HEK293T (cell line): ENCODE measurements around the gene FAAP20.

Source experiments
- CTCF ChIA-PET: fragments of 350-600 bp; formaldehyde crosslinking; extraction: SDS; loops from one replicate; lab custom pipeline; 2021; ENCODE audit warnings: antibody characterized with exemption, inconsistent platforms; lab: Yijun Ruan, JAX
- POLR2A ChIA-PET: fragments of 350-600 bp; formaldehyde crosslinking; extraction: SDS; loops from one replicate; lab custom pipeline; 2020; ENCODE audit warnings: antibody characterized with exemption, inconsistent platforms; lab: Yijun Ruan, JAX
- DNase-seq: peaks from one replicate; pipeline ENCODE4 v3.0.0; 2012; ENCODE audit warnings: mixed read lengths; ENCODE audit errors: extremely low spot score
- ARNT ChIP-seq: fragments of 450-650 bp; IDR thresholded peaks from 2 replicates; pipeline ENCODE4 v1.6.1; 2017; ENCODE audit warnings: mild to moderate bottlenecking
- BHLHE40 ChIP-seq: fragments of 450-650 bp; IDR thresholded peaks from 2 replicates; pipeline ENCODE4 v1.6.1; 2016; ENCODE audit warnings: mild to moderate bottlenecking, moderate library complexity, borderline replicate concordance
- CTBP1 ChIP-seq: fragments of 450-650 bp; IDR thresholded peaks from 2 replicates; pipeline ENCODE4 v1.6.1; 2016; ENCODE audit warnings: borderline replicate concordance
- ELF4 ChIP-seq: fragments of 450-650 bp; IDR thresholded peaks from 2 replicates; pipeline ENCODE4 v1.6.1; 2017; ENCODE audit warnings: antibody characterized with exemption
- FOXA1 ChIP-seq: fragments of 450-650 bp; IDR thresholded peaks from 2 replicates; pipeline ENCODE4 v1.6.1; 2016; ENCODE audit warnings: mild to moderate bottlenecking
- FOXK2 ChIP-seq: fragments of 450-650 bp; IDR thresholded peaks from 2 replicates; pipeline ENCODE4 v1.6.1; 2016; ENCODE audit warnings: mild to moderate bottlenecking
- FOXM1 ChIP-seq: fragments of 450-650 bp; IDR thresholded peaks from 2 replicates; pipeline ENCODE4 v1.6.1; 2017; ENCODE audit warnings: mild to moderate bottlenecking, borderline replicate concordance
- HDGF ChIP-seq: fragments of 450-650 bp; IDR thresholded peaks from 2 replicates; pipeline ENCODE4 v1.6.1; 2017; ENCODE audit warnings: antibody characterized with exemption, borderline replicate concordance
- L3MBTL2 ChIP-seq: fragments of 450-650 bp; conservative IDR thresholded peaks from 2 replicates; pipeline ENCODE4 v1.6.1; 2016; ENCODE audit warnings: mild to moderate bottlenecking
- LEF1 ChIP-seq: fragments of 450-650 bp; IDR thresholded peaks from 2 replicates; pipeline ENCODE4 v1.6.1; 2017; ENCODE audit warnings: mild to moderate bottlenecking, borderline replicate concordance
- NFRKB ChIP-seq: fragments of 450-650 bp; IDR thresholded peaks from 2 replicates; pipeline ENCODE4 v1.6.1; 2016; ENCODE audit warnings: mild to moderate bottlenecking, moderate library complexity
- SP1 ChIP-seq: fragments of 450-650 bp; IDR thresholded peaks from 2 replicates; pipeline ENCODE4 v1.6.1; 2017
- SUZ12 ChIP-seq: fragments of 450-650 bp; IDR thresholded peaks from 2 replicates; pipeline ENCODE4 v1.6.1; 2016; ENCODE audit warnings: mild to moderate bottlenecking
- TARDBP ChIP-seq: fragments of 450-650 bp; IDR thresholded peaks from 2 replicates; pipeline ENCODE4 v1.6.1; 2016
- ZNF384 ChIP-seq: fragments of 450-650 bp; IDR thresholded peaks from 2 replicates; pipeline ENCODE4 v1.6.1; 2016
- TF ChIP-seq, protein P1 (sequence below): fragments of 450-650 bp; IDR thresholded peaks from 2 replicates; pipeline ENCODE4 v1.6.1; 2016

FAAP20 gene

DNA sequence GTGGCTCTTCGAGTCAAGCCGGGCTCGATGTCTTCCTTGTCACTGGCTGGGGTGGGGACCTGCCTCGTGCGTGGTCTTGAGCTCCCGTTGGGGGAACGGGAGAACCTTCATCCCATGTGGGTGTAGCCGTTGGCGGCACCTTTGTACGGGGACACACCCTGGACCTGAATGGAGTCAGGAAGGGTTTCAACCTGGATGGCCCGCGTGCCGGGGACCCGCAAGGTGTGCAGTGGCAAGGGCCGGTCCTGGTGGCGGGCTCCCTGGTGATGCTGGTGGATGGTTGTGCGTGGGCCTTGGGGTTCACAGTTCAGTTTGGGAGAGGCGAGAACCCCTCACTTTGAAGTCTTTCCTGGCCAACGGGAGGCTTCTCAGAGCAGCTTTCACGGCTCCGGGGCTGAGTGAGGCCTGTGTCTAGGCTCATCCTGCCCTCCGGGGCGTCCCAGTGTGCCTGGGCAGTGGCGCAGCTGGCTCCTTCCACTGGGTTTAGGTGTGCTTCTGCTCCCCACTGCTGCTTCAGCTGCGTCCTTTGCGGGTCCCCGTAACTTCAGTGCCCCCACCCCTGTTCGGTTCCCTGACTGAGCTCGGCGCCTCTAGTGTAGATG, 44.9 kb upstream of the FAAP20 start:
- TF ChIP-seq HDGF: no peak
- no peak for TF ChIP-seq L3MBTL2
- TF ChIP-seq BHLHE40: no peak
- no peak for TF ChIP-seq ZNF384
- no peak for TF ChIP-seq FOXM1
- TF ChIP-seq CTBP1: no peak
- TF ChIP-seq SUZ12: no peak
- no peak for TF ChIP-seq ARNT
- TF ChIP-seq SP1: no peak
- no peak for TF ChIP-seq FOXK2
- TF ChIP-seq LEF1: no peak
- TF ChIP-seq TARDBP: no peak
- TF ChIP-seq ELF4: no peak
- no peak for TF ChIP-seq FOXA1
- TF ChIP-seq NFRKB: no peak
- TF ChIP-seq, protein P1, sequence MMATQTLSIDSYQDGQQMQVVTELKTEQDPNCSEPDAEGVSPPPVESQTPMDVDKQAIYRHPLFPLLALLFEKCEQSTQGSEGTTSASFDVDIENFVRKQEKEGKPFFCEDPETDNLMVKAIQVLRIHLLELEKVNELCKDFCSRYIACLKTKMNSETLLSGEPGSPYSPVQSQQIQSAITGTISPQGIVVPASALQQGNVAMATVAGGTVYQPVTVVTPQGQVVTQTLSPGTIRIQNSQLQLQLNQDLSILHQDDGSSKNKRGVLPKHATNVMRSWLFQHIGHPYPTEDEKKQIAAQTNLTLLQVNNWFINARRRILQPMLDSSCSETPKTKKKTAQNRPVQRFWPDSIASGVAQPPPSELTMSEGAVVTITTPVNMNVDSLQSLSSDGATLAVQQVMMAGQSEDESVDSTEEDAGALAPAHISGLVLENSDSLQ: no peak
- no peak for DNase-seq
- ChIA-PET POLR2A (interaction anchor here (1.4 kb wide), 1 partner anchor 12 kb away, joined by 6 read pairs; no protein-coding TSS in a partner anchor), CTCF (no interaction called here)

DNA sequence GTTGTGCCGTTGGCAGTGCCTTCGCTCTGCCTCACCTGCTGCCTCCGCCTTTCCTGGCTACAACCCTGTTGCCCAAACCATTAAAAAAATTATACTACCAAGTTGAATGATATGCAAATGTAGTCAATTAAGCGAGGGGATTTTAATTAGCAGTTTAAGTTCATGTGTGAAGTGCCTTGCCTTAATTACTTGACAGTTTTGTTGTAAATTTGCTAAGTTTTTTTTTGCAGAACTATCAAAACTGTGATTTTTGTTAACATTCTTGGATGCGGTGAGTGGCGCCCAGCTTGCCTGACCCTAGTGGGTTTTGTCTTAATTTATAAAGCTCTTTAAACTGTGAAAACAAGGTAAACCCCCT, 44.4 kb upstream of the FAAP20 start:
- DNase-seq: no peak
- ChIA-PET CTCF (no interaction called here), POLR2A (interaction anchor here (1.2 to 1.4 kb wide), 2 partner anchors 11 to 44 kb away, joined by 3 to 6 read pairs; partner anchors contain the start of gene FAAP20)
- TF ChIP-seq SUZ12 (no peak), ARNT (no peak), TARDBP (no peak), HDGF (no peak), FOXM1 (no peak), FOXK2 (no peak), CTBP1 (no peak), LEF1 (no peak), ELF4 (no peak), L3MBTL2 (no peak), SP1 (no peak), NFRKB (no peak), ZNF384 (no peak), FOXA1 (no peak)
- TF ChIP-seq, protein P1: no peak

DNA sequence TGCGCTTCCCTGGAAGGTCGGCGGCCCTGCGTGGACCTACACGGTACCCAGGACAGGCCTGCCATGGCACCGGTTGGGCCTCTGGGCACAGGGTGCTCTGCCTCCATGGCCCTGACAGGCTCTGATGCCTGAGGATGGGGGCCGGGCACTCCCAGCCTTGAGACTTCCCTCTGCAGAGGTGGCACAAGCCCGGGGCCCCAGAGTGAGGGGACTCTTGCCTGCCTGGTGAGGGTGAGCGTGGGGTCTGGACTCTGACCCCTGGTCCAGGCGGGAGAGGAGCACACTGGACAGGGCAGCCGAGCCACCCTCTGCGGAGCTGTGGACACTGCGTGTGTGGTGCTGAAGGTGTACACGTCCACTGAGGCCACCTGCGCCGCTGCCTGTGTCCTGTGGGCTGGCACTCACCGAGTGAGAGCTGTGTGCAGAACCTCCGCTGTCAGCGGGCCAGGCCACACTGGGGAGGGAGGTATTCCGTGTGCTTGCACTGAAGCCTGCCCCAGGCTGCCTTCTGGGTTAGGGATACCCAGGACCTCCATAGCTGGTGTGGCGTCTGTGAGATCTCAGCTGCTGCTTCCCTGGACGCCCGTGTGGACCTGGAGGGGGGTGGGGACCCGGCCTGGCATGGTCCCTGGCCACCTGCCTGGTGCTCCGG, 43.9 kb upstream of the FAAP20 start:
- no peak for DNase-seq
- CTCF ChIA-PET: interaction anchor here (0.8 kb wide), 1 partner anchor 11 kb away, joined by 3 read pairs; no protein-coding TSS in a partner anchor
- POLR2A ChIA-PET: interaction anchor here (1.2 to 1.4 kb wide), 2 partner anchors 11 to 43 kb away, joined by 3 to 6 read pairs; partner anchors contain the start of gene FAAP20
- TF ChIP-seq ARNT: no peak
- TF ChIP-seq SUZ12: no peak
- TF ChIP-seq BHLHE40: no peak
- no peak for TF ChIP-seq HDGF
- no peak for TF ChIP-seq LEF1
- TF ChIP-seq SP1: no peak
- no peak for TF ChIP-seq NFRKB
- no peak for TF ChIP-seq TARDBP
- TF ChIP-seq, protein P1: no peak
- no peak for TF ChIP-seq CTBP1
- TF ChIP-seq FOXM1: no peak
- TF ChIP-seq L3MBTL2: no peak
- TF ChIP-seq FOXA1: no peak

DNA sequence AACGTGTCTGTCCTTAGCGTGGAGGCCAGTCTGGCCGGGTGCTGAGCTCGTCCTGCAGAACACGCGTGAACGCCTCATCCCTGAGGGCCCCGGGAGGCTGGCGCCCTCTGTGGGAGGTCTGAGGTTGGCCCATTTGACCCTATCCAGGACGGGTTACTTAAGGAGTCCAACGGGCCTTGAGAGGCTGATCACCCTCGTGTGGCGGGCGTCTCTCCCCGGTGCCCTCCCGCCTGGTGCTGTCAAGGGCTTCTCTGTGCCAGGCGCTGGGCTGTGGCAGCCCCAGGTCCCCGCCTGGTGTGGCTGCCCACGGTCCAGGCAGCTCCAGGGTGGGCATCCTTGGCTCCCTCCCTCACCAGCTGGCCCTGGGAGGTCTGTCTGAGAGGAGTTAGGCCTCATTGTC, 43.2 kb upstream of the FAAP20 start:
- POLR2A ChIA-PET: interaction anchor here (1.0 to 1.2 kb wide), 2 partner anchors 9 to 39 kb away, joined by 3 read pairs; no protein-coding TSS in a partner anchor
- TF ChIP-seq ARNT (no peak), BHLHE40 (no peak), CTBP1 (no peak), FOXK2 (no peak), TARDBP (no peak), LEF1 (no peak), NFRKB (no peak), SUZ12 (no peak), ZNF384 (no peak), SP1 (no peak), FOXA1 (no peak), FOXM1 (no peak), HDGF (no peak), ELF4 (no peak), L3MBTL2 (no peak)
- TF ChIP-seq, protein P1: no peak
- CTCF ChIA-PET: interaction anchor here (0.8 to 1.7 kb wide), 2 partner anchors 15 to 43 kb away, joined by 3 to 5 read pairs; partner anchors contain the start of gene FAAP20
- no peak for DNase-seq
